Heart right ventricle (tissue), 16 donors: ENCODE measurements around the gene ZNF652. TPM values are rescaled to one million over a fixed set of nuclear protein-coding genes. Genes with fewer than 3 reads are reported as not detected.

Experiments used
- ATAC-seq, 8 donors: fragments of 200-7000 bp; cut with Tn5 transposase; one replicate each; pipeline ENCODE4 v1.9.1; 2020; ENCODE audit warnings: mild to moderate bottlenecking in 8 of 8, moderate library complexity in 8 of 8, moderate number of reproducible peaks in 1 of 8
- DNase-seq, 2 donors: peaks; one replicate each; pipeline ENCODE4 v3.0.0-alpha.2; 2020
- H3K27ac ChIP-seq, 10 donors: fragments of 200-600 bp; sonication (generic) in 2 of 10; one replicate each; pipeline versions ENCODE4 v1.5.0 to v1.8.0; 2020 to 2022; ENCODE audit warnings: mild to moderate bottlenecking in 3 of 10
- H3K27me3 ChIP-seq, 7 donors: fragments of 200-600 bp; one replicate each; pipeline ENCODE4 v1.8.0; 2021 to 2022; ENCODE audit warnings: mild to moderate bottlenecking in 2 of 7
- H3K36me3 ChIP-seq, 9 donors: fragments of 200-600 bp; sonication (generic) in 1 of 9; one replicate each; pipeline versions ENCODE4 v1.5.0 to v1.8.0; 2020 to 2022; ENCODE audit warnings: mild to moderate bottlenecking in 2 of 9
- H3K4me1 ChIP-seq, 9 donors: fragments of 200-600 bp; sonication (generic) in 1 of 9; one replicate each; pipeline versions ENCODE4 v1.5.0 to v1.8.0; 2020 to 2022; ENCODE audit warnings: mild to moderate bottlenecking in 4 of 9
- H3K4me3 ChIP-seq, 10 donors: fragments of 200-600 bp; sonication (generic) in 2 of 10; one replicate each; pipeline versions ENCODE4 v1.5.0 to v1.8.0; 2020 to 2022; ENCODE audit warnings: mild to moderate bottlenecking in 7 of 10, moderate library complexity in 2 of 10
- H3K9me3 ChIP-seq, 11 donors: fragments of 200-600 bp in 10 of 11; sonication (generic) in 2 of 11; one replicate each; pipeline versions ENCODE4 v1.5.0 to v1.8.0; 2013 to 2022; ENCODE audit warnings: mild to moderate bottlenecking in 2 of 11, control low read depth in 1 of 11, moderate library complexity in 1 of 11
- WGBS, 2 donors: extraction: QIAGEN DNeasy Blood & Tissue Kit; methylation state at CpG; one replicate each; pipeline ENCODE4 v1.1.7; 2013; ENCODE audit warnings: inconsistent platforms in 1 of 2; 5-methylcytosine and 5-hydroxymethylcytosine counted together
- intact Hi-C, 10 donors: fragments of 100-400 bp; cut with DNase I; formaldehyde crosslinking; loops; one replicate each; pipeline versions ENCODE4 v1.11.1 to v1.14.2; 2022
- polyA plus RNA-seq, 2 donors: library from polyadenylated mRNA; stranded (reverse); fragments of 200-250 nt; gene quantifications; one replicate each; pipeline ENCODE4 v1.2.3, GENCODE V29; 2013
- total RNA-seq, 10 donors: library from RNA; stranded (reverse); fragmentation: NEBNext Ultra II Directional in 3 of 10; extraction: Animal tissue kit (Norgen Biotek cat#: 25700) in 3 of 10; gene quantifications; one replicate each; pipeline versions ENCODE4 v1.2.1 to v1.2.4, GENCODE V29; 2021 to 2023
- TF ChIP-seq, protein P1 (sequence below), 9 donors: fragments of 200-600 bp; sonication (generic) in 2 of 9; IDR thresholded peaks; one replicate each; pipeline versions ENCODE4 v1.5.0 to v1.8.0; 2021 to 2022; ENCODE audit warnings: antibody characterized with exemption in 9 of 9, mild to moderate bottlenecking in 5 of 9, moderate library complexity in 1 of 9
- donor health status: Arrhythmogenic right ventricular cardiomyopathy.
- donor health status: ischemic (EF 13 %, LVEDD 7.1; RV severe dilation, severe dysfunction).
- donor health status: healthy with polysubstance abuse.
- donor health status: DM: no; HTN: yes; CAD: no.
- donor health status: DM: no; HTN: no; CAD: no.
- donor health status: ischemic (EF 25% LVEDD 6.9; RV normal size, moderate dysfunction).
- donor health status: ischemic (EF 25% LVEDD 5.7; RV mildly dilated, moderate dysfunction).
- donor health status: healthy.
- donor health status: DM: yes; HTN: yes; CAD: no.
- donor health status: Ischemic cardiomyopathy.
- donor health status: ischemic (EF 35%, LVEDD 5.7; RV mildly dilated, moderate dysfunction).
- donor health status: nonischemic (EF 11% LVEDD 7.7; RV severe dilation, severe dysfunction).
- donor health status: DM: yes; HTN: yes; CAD: no.
- donor health status: PGD.
- donor health status: ischemic (EF 29% LVEDD 5.4; RV normal size, mild dysfunction).
- donor health status: nonischemic (EF 23%, LVEDD 6.1; RV moderate dilation, normal function).

The ZNF652 gene
- total and polyA plus RNA-seq, 12 donors: 5.2 to 35.6 (median 19.6) TPM

DNA sequence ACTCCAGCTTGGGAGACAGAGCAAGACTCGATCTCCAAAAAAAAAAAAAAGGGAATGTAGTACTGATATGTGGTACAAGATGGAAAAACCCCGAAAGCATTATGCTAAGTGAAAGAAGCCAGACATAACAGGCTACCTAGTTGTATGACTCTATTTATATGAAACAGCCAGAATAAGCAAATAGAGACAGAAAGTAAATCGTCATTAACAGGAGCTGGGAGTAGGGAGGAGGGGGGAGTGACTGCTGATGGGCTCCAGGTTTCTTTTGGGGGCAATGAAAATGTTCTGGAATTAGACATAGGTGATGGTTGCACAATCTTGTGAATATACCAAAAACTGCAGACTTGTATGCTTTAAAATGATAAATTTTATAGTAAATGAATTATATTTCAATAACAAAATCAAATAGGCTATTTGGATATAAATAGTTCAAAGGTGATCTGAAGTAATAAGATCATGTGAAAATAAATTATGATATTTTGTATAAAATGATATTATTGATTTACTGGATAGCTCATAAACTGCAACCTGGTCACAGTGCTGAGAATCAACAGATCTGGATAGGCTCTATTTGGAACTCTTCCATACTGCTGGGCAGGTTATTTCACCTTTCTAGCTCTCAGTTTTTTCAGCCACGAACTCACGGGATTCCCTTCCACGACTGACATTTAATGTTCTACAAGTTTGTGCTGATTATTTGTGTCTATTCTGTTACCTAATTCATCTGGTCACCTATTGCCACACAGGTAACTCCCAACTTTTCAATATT, 27.1 kb downstream of the ZNF652 start:
- Histone ChIP-seq H3K27ac (no peak overlapping the region), H3K36me3 (no peaks in the 10 kb centered on the region), H3K4me3 (no peak overlapping the region), H3K27me3 (no peaks in the 10 kb centered on the region), H3K4me1 (peaks cover 0 to 23% (median 8%) of the 10 kb centered on the region in 9 donors), H3K9me3 (no peaks in the 10 kb centered on the region)
- TF ChIP-seq, protein P1, sequence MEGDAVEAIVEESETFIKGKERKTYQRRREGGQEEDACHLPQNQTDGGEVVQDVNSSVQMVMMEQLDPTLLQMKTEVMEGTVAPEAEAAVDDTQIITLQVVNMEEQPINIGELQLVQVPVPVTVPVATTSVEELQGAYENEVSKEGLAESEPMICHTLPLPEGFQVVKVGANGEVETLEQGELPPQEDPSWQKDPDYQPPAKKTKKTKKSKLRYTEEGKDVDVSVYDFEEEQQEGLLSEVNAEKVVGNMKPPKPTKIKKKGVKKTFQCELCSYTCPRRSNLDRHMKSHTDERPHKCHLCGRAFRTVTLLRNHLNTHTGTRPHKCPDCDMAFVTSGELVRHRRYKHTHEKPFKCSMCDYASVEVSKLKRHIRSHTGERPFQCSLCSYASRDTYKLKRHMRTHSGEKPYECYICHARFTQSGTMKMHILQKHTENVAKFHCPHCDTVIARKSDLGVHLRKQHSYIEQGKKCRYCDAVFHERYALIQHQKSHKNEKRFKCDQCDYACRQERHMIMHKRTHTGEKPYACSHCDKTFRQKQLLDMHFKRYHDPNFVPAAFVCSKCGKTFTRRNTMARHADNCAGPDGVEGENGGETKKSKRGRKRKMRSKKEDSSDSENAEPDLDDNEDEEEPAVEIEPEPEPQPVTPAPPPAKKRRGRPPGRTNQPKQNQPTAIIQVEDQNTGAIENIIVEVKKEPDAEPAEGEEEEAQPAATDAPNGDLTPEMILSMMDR (IDR thresholded peaks at IDR 0.05): no peak
- ATAC-seq (no peak), DNase-seq (no peak)
- intact Hi-C loops: no loop called here
- 83 to 84% methylated on average over 6 of the region's 6 CpGs for WGBS, 2 donors

DNA sequence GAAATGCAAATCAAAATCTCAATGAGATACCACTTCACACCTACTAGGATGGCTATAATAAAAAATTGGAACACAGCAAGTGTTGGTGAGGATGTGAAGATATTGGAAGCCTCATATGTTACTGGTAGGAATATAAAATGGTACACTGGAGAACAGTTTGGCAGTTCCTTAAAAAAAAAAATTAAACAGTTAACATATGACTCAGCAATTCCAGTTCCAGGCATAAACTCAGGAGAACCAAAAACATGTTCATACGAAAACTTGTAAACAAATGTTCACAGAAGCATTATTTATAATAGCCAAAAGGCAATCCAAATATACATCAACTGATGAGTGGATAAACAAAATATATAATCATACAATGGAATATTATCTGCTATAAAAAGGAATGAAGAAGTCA, 28.2 kb downstream of the ZNF652 start:
- intact Hi-C loops: no loop called here

DNA sequence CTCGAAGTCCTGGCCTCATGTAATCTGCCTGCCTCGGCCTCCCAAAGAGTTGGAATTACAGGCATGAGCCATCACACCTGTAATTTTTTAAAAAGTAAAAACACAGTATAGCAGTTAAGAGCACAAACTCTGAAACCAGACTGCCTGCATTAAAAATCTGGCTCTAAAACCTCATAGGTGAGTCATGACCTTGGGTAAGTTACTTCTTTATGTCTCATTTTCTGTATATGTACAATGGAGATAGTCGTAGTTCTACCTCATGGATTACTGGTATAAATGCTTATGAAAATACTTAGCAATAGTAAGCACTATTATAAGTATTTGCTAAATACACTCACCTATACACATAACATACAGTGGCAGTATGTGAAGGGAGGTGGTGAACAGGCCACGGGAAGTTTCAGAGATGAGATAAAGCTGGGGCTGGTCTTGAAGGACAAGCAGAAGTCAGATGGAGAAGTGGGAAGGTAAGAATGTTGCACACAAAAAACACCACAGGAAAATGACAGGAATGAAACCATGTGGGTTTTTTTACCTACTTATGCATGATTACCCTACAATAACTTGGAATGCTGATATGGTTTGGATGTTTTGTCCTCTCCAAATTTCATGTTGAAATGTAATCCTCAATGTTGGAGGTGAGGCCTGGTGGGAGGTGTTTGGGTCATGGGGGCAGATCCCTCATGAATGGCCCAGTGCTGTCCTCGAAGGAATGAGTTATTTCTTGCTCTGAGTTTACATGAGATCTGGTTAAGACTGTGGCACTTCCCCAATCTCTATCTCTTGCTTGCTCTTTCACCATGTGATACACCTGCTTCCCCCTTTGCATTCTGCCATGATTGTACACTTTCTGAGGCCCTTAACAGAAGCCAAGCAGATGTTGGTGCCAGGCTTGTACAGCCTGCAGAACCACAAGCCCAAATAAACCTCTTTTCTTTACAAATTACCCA, 33.9 kb downstream of the ZNF652 start:
- Histone ChIP-seq H3K27me3 (no peaks in the 10 kb centered on the region), H3K27ac (no peak overlapping the region), H3K9me3 (no peaks in the 10 kb centered on the region), H3K4me3 (no peak overlapping the region), H3K4me1 (peaks cover 0 to 10% (median 0%) of the 10 kb centered on the region in 9 donors), H3K36me3 (no peaks in the 10 kb centered on the region)
- TF ChIP-seq, protein P1 (IDR thresholded peaks at IDR 0.05): no peak
- intact Hi-C loops: no loop called here
- DNase-seq (no peak), ATAC-seq (no peak)
- WGBS, 2 donors: 76 to 78% methylated on average over 5 of the region's 5 CpGs

More for the DNA sequence above, 28.2 kb downstream of the ZNF652 start:
- 64 to 73% methylated on average over 1 of the region's 1 CpG for WGBS, 2 donors
- Histone ChIP-seq H3K36me3 (no peaks in the 10 kb centered on the region), H3K27ac (no peak overlapping the region), H3K9me3 (no peaks in the 10 kb centered on the region), H3K4me1 (peaks cover 0 to 15% (median 4%) of the 10 kb centered on the region in 9 donors), H3K27me3 (no peaks in the 10 kb centered on the region), H3K4me3 (no peak overlapping the region)
- no peak for ATAC-seq
- TF ChIP-seq, protein P1 (IDR thresholded peaks at IDR 0.05): no peak
- no peak for DNase-seq

DNA sequence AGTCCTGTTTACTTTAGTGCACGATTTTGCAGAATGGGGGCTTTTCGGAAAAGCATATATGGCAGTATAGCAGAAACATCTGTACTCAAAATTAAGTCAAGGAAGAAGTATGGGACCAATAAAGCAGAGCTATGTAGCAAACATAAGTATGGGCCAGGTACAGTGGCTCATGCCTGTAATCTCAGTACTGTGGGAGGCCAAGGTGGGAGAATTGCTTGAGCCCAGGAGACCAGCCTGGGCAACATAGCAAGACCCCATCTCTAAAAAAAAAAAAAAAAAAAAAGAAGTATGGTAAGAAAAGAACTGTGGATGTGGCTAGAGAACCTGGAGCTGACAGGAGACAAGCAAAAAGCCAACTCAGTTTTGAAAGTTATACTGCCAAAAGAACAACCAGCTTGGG, 36.1 kb downstream of the ZNF652 start:
- H3K4me1 ChIP-seq: peaks cover 0 to 10% (median 0%) of the 10 kb centered on the region in 9 donors
- no peaks in the 10 kb centered on the region for H3K36me3 ChIP-seq
- intact Hi-C loops: no loop called here
- no peaks in the 10 kb centered on the region for H3K9me3 ChIP-seq
- no peaks in the 10 kb centered on the region for H3K27me3 ChIP-seq
- H3K27ac ChIP-seq: no peak overlapping the region
- DNase-seq: no peak
- ATAC-seq: no peak
- TF ChIP-seq, protein P1 (IDR thresholded peaks at IDR 0.05): no peak
- H3K4me3 ChIP-seq: no peak overlapping the region
- WGBS, 2 donors: 92 to 94% methylated on average over 2 of the region's 2 CpGs
